GM19397 (cell line): ENCODE measurements around the gene AHCYL1.
"Not testable (repeated sequence)": the region's sequence is repeated elsewhere in the genome, so short reads cannot be mapped to it uniquely, and the experiment has no call there.

Source experiments
- ATAC-seq: cut with Tn5 transposase; IDR thresholded peaks from one replicate; pipeline ENCODE4 v1.9.1; 2021; ENCODE audit warnings: mild to moderate bottlenecking, moderate library complexity; ENCODE audit not compliant: unreplicated experiment

AHCYL1 gene

GRCh38 chr1:109996476-109996875, 11.9 kb downstream of the AHCYL1 start:
- ATAC-seq, result no peak

GRCh38 chr1:109997204-109997866, 12.8 kb downstream of the AHCYL1 start:
- ATAC-seq, result no peak

- no peak for ATAC-seq
Observed at GRCh38 chr1:109997867-109998229, 13.3 kb downstream of the AHCYL1 start.

GRCh38 chr1:110002695-110003094, 18.1 kb downstream of the AHCYL1 start:
- no peak for ATAC-seq

GRCh38 chr1:110003747-110004428, 19.3 kb downstream of the AHCYL1 start:
- ATAC-seq, result no peak

GRCh38 chr1:110004583-110004982, 20.0 kb downstream of the AHCYL1 start:
- no peak for ATAC-seq

- no peak for ATAC-seq
Observed at GRCh38 chr1:110005971-110006370, 21.4 kb downstream of the AHCYL1 start.

GRCh38 chr1:110006516-110006915, 22.0 kb downstream of the AHCYL1 start:
- ATAC-seq, result no peak

- no peak for ATAC-seq
Observed at GRCh38 chr1:110007046-110007830, 22.7 kb downstream of the AHCYL1 start.

GRCh38 chr1:110008971-110009565, 24.5 kb downstream of the AHCYL1 start:
- no peak for ATAC-seq

GRCh38 chr1:110011527-110012041, 27.0 kb downstream of the AHCYL1 start:
- peak; percentile 95 for ATAC-seq

GRCh38 chr1:110012100-110012780, 27.7 kb downstream of the AHCYL1 start:
- peak; percentile 68 for ATAC-seq

GRCh38 chr1:110017792-110018191, 33.2 kb downstream of the AHCYL1 start:
- ATAC-seq, result no peak

- no peak for ATAC-seq
Observed at GRCh38 chr1:110018396-110018795, 33.8 kb downstream of the AHCYL1 start.

- ATAC-seq, result no peak
Observed at GRCh38 chr1:110019770-110020169, 35.2 kb downstream of the AHCYL1 start.

GRCh38 chr1:110021285-110021684, 36.7 kb downstream of the AHCYL1 start:
- no peak for ATAC-seq

GRCh38 chr1:110024613-110025012, 40.0 kb downstream of the AHCYL1 start:
- no peak for ATAC-seq

- ATAC-seq, result not testable (repeated sequence)
Observed at GRCh38 chr1:110030687-110031086, 46.1 kb downstream of the AHCYL1 start.

- no peak for ATAC-seq
Observed at GRCh38 chr1:110032327-110032726, 47.8 kb downstream of the AHCYL1 start.

- ATAC-seq, result no peak
Observed at GRCh38 chr1:110033421-110033820, 48.9 kb downstream of the AHCYL1 start.

GRCh38 chr1:110034040-110034450, 49.5 kb downstream of the AHCYL1 start:
- ATAC-seq, result no peak
